Measurements from ENCODE around the gene KLK2. TPM values are rescaled to one million over a fixed set of nuclear protein-coding genes. Genes with fewer than 3 reads are reported as not detected.

KLK2 gene
- total RNA-seq, 1 experiment from 2014 or later = not detected

- Histone ChIP-seq H3K9me3 (ENCODE audit: low read length) (no peaks in the 10 kb centered on the region), H3F3A (ENCODE audit: low read length, unreplicated experiment) (no peaks in the 10 kb centered on the region), H3K36me3 (ENCODE audit: low read depth, low read length) (no peaks in the 10 kb centered on the region), H3K79me2 (ENCODE audit: low read length) (no peaks in the 10 kb centered on the region), H3K4me3 (ENCODE audit: low read length) (peak overlapping the region; percentile 36; the same call in 1 of the 2 replicates), H3K9me2 (replicated peaks; ENCODE audit: low read length) (no peaks in the 10 kb centered on the region), H2AFZ (ENCODE audit: low read length) (peak overlapping the region; percentile 32), H3K27me3 (ENCODE audit: low read length) (peaks cover 11% of the 10 kb centered on the region), H3K27ac (ENCODE audit: low read length) (no peak overlapping the region), H4K20me1 (ENCODE audit: low read length) (no peaks in the 10 kb centered on the region), H3K4me2 (ENCODE audit: low read length) (peak overlapping the region; percentile 62), H3K9ac (ENCODE audit: low read length) (no peak overlapping the region), H3K4me1 (ENCODE audit: insufficient read depth, low read length) (peaks cover 26% of the 10 kb centered on the region)
- DNase-seq (peak; percentile 38), ATAC-seq (peak; percentile 51)
- intact Hi-C loops (cut with micrococcal nuclease) = loop anchor here (1.0 to 5.0 kb wide), 3 partner anchors 138 to 384 kb away; no protein-coding TSS in a partner anchor
- TF ChIP-seq CTCF (conservative IDR thresholded peaks at IDR 0.05; ENCODE audit: low read depth, low read length) (no peak), EZH2phosphoT487 (IDR thresholded peaks at IDR 0.05; ENCODE audit: borderline replicate concordance, low read length) (no peak), EZH2 (IDR thresholded peaks at IDR 0.05; ENCODE audit: low read length, unreplicated experiment) (no peak)
- POLR2A ChIA-PET (ENCODE audit: unreplicated experiment) = no interaction called here
- BruUV-seq (replicated peaks) = no TSS peak
- CTCF ChIA-PET = interaction anchor here (0.6 to 1.9 kb wide), 9 partner anchors 12 to 197 kb away, joined by 3 to 15 read pairs (median 5); no protein-coding TSS in a partner anchor
Observed at GRCh38 chr19:50921426-50922316, 48.4 kb downstream of the KLK2 start.

GRCh38 chr19:50922317-50922853 lies 49.1 kb downstream of the KLK2 start:
- ATAC-seq (peak; percentile 100), DNase-seq (peak; percentile 96)
- no peak overlapping the region for H3K27ac ChIP-seq (ENCODE audit: low read length)
- H3K9me3 ChIP-seq (ENCODE audit: low read length) = no peaks in the 10 kb centered on the region
- TF ChIP-seq EZH2 (IDR thresholded peaks at IDR 0.05; ENCODE audit: low read length, unreplicated experiment) = no peak
- TF ChIP-seq CTCF (conservative IDR thresholded peaks at IDR 0.05; ENCODE audit: low read depth, low read length) = peak; percentile 98
- ChIA-PET POLR2A (ENCODE audit: unreplicated experiment) (no interaction called here), CTCF (interaction anchor here (0.6 to 1.9 kb wide), 9 partner anchors 11 to 198 kb away, joined by 3 to 15 read pairs (median 5); no protein-coding TSS in a partner anchor)
- H3K9me2 ChIP-seq (replicated peaks; ENCODE audit: low read length) = no peaks in the 10 kb centered on the region
- no peaks in the 10 kb centered on the region for H4K20me1 ChIP-seq (ENCODE audit: low read length)
- no TSS peak for BruUV-seq (replicated peaks)
- intact Hi-C loops (cut with micrococcal nuclease) = loop anchor here (1.0 to 5.0 kb wide), 3 partner anchors 139 to 385 kb away; no protein-coding TSS in a partner anchor
- H3K36me3 ChIP-seq (ENCODE audit: low read depth, low read length) = no peaks in the 10 kb centered on the region
- H3F3A ChIP-seq (ENCODE audit: low read length, unreplicated experiment) = no peaks in the 10 kb centered on the region
- peaks cover 26% of the 10 kb centered on the region for H3K4me1 ChIP-seq (ENCODE audit: insufficient read depth, low read length)
- peak overlapping the region; percentile 36; the same call in 1 of the 2 replicates for H3K4me3 ChIP-seq (ENCODE audit: low read length)
- no peaks in the 10 kb centered on the region for H3K79me2 ChIP-seq (ENCODE audit: low read length)
- H2AFZ ChIP-seq (ENCODE audit: low read length) = peak overlapping the region; percentile 32
- peaks cover 11% of the 10 kb centered on the region for H3K27me3 ChIP-seq (ENCODE audit: low read length)
- peak overlapping the region; percentile 62 for H3K4me2 ChIP-seq (ENCODE audit: low read length)
- no peak overlapping the region for H3K9ac ChIP-seq (ENCODE audit: low read length)
